Measurements from ENCODE around the gene FREM1. TPM values are rescaled to one million over a fixed set of nuclear protein-coding genes. Genes with fewer than 3 reads are reported as not detected.

The FREM1 gene
- total and polyA plus RNA-seq, 8 donors, result 4.6 to 19.8 (median 8.2) TPM

GRCh38 chr9:14935964-14936363, 25.7 kb upstream of the FREM1 start:
- ATAC-seq, result no peak
- Histone ChIP-seq H3K27me3 (no peaks in the 10 kb centered on the region), H3K4me3 (no peak overlapping the region), H3K36me3 (no peaks in the 10 kb centered on the region), H3K27ac (no peak overlapping the region), H3K9me3 (no peaks in the 10 kb centered on the region), H3K4me1 (no peaks in the 10 kb centered on the region)
- TF ChIP-seq CTCF (IDR thresholded peaks at IDR 0.05), result no peak
- no peak for DNase-seq
- intact Hi-C loops (cut with DNase I), result no loop called here
- 82 to 92% methylated on average over 1 of the region's 1 CpG for WGBS, 2 donors
- no peak for FAIRE-seq

- ATAC-seq, result no peak
- Histone ChIP-seq H3K27ac (no peak overlapping the region), H3K36me3 (no peaks in the 10 kb centered on the region), H3K4me3 (no peak overlapping the region), H3K27me3 (no peaks in the 10 kb centered on the region), H3K9me3 (no peaks in the 10 kb centered on the region), H3K4me1 (no peaks in the 10 kb centered on the region)
- 88 to 89% methylated on average over 4 of the region's 4 CpGs for WGBS, 2 donors
- FAIRE-seq, result no peak
- TF ChIP-seq CTCF (IDR thresholded peaks at IDR 0.05), result no peak
- intact Hi-C loops (cut with DNase I), result no loop called here
- no peak for DNase-seq
Measured at GRCh38 chr9:14935106-14935751, 25.0 kb upstream of the FREM1 start.

- H3K36me3 ChIP-seq, result no peaks in the 10 kb centered on the region
- FAIRE-seq (no peak), DNase-seq (no peak), ATAC-seq (no peak)
- no peak for TF ChIP-seq CTCF (IDR thresholded peaks at IDR 0.05)
- H3K27ac ChIP-seq, result no peak overlapping the region
- H3K4me3 ChIP-seq, result no peak overlapping the region
- intact Hi-C loops (cut with DNase I), result no loop called here
- H3K27me3 ChIP-seq, result no peaks in the 10 kb centered on the region
- H3K4me1 ChIP-seq, result no peaks in the 10 kb centered on the region
- 46 to 58% methylated on average over 2 of the region's 2 CpGs for WGBS, 2 donors
- H3K9me3 ChIP-seq, result no peaks in the 10 kb centered on the region
Measured at GRCh38 chr9:14932641-14933040, 22.4 kb upstream of the FREM1 start.

DNA sequence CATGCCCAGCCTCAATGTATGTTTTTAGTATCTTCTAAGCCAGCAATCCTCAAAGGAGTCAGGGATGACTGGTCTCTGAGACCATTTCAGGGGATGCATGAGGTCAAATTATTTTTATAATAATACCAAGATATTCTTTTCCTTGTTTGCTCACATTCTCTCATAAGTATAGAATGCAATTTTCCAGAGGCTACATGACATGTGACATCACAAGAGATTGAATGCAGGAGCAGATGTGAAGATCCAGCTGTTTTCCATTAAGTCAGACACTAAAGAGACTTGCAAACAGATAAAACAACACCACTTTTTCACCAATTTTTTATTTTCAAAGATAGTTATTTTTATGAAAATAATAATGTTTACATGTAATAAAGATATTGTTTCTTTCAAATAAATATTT, 22.0 kb upstream of the FREM1 start:
- H3K4me3 ChIP-seq, result no peak overlapping the region
- no peaks in the 10 kb centered on the region for H3K9me3 ChIP-seq
- H3K4me1 ChIP-seq, result no peaks in the 10 kb centered on the region
- no peak overlapping the region for H3K27ac ChIP-seq
- no peak for ATAC-seq
- intact Hi-C loops (cut with DNase I), result no loop called here
- no peaks in the 10 kb centered on the region for H3K27me3 ChIP-seq
- peak; percentile 5 for FAIRE-seq
- no peaks in the 10 kb centered on the region for H3K36me3 ChIP-seq
- TF ChIP-seq CTCF (IDR thresholded peaks at IDR 0.05), result no peak
- no peak for DNase-seq

GRCh38 chr9:14926941-14927624, 16.9 kb upstream of the FREM1 start:
- no peak overlapping the region for H3K4me3 ChIP-seq
- H3K9me3 ChIP-seq, result no peaks in the 10 kb centered on the region
- no peaks in the 10 kb centered on the region for H3K27me3 ChIP-seq
- ATAC-seq, result no peak
- H3K27ac ChIP-seq, result no peak overlapping the region
- intact Hi-C loops (cut with DNase I), result no loop called here
- no peak for DNase-seq
- no peak for TF ChIP-seq CTCF (IDR thresholded peaks at IDR 0.05)
- 34 to 40% methylated on average over 3 of the region's 3 CpGs for WGBS, 2 donors
- FAIRE-seq, result no peak
- no peaks in the 10 kb centered on the region for H3K36me3 ChIP-seq
- H3K4me1 ChIP-seq, result no peaks in the 10 kb centered on the region
